Tibial nerve (tissue), 3 donors: Measurements from ENCODE around the gene ARHGEF16.

ENCODE experiments used
- CTCF ChIP-seq, 5 experiments: fragments of 200-600 bp in 3 of 5; fragments of 450-650 bp in 2 of 5; sonication (generic) in 3 of 5; IDR thresholded peaks; one replicate each; pipeline ENCODE4 v1.5.1; 2016 to 2019; ENCODE audit warnings: antibody characterized with exemption in 5 of 5, mild to moderate bottlenecking in 3 of 5, moderate library complexity in 2 of 5
- POLR2A ChIP-seq, 2 donors: fragments of 450-650 bp; IDR thresholded peaks; one replicate each; pipeline ENCODE4 v1.6.1; 2017; ENCODE audit warnings: antibody characterized with exemption in 2 of 2, mild to moderate bottlenecking in 2 of 2, moderate library complexity in 2 of 2

DNA sequence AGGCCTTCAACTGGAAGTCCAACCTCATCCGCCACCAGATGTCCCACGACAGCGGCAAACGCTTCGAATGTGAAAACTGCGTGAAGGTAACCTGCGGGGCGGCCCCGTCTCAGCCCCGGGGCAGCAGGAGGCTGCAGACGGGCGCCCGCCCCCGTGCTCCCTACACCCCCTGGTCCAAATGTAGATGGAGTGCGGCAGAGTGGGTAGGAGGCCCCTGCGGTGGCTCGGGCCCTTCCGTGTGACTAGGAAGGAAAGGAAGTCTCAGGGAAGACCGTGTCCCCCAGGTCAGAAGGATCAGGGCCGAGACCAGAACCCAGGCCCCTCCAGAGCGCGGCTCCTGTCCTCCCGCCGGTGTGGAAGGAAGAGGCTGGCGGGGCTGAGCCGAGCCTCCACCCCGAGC is 49.7 kb upstream of the ARHGEF16 start:
- TF ChIP-seq POLR2A (IDR thresholded peaks at IDR 0.05) = no peak
- TF ChIP-seq CTCF (IDR thresholded peaks at IDR 0.05) = no peak
